DOHH2 (cell line): ENCODE measurements around the gene C15orf62.

Source experiments
- H3F3A ChIP-seq: fragments of 200-600 bp; sonication (generic), shearing (Covaris generic); 2 replicates; pipeline ENCODE4 v1.6.0; 2016; ENCODE audit warnings: antibody characterized with exemption, mild to moderate bottlenecking; ENCODE audit not compliant: control insufficient read depth, insufficient read depth
- H3K27ac ChIP-seq: fragments of 200-600 bp; sonication (generic); 2 replicates; pipeline ENCODE4 v1.5.1; 2014; ENCODE audit warnings: low read depth, mild to moderate bottlenecking, low read length, moderate library complexity
- H3K27me3 ChIP-seq: fragments of 200-600 bp; sonication (generic); 2 replicates; pipeline ENCODE4 v1.6.1; 2014; ENCODE audit warnings: mild to moderate bottlenecking, low read length, mixed read lengths; ENCODE audit not compliant: control insufficient read depth
- H3K36me3 ChIP-seq: fragments of 200-600 bp; sonication (generic); 2 replicates; pipeline ENCODE4 v1.6.1; 2014; ENCODE audit warnings: mild to moderate bottlenecking, low read length, moderate library complexity, mixed read lengths; ENCODE audit not compliant: control insufficient read depth
- H3K4me1 ChIP-seq: fragments of 200-600 bp; sonication (generic); 2 replicates; pipeline ENCODE4 v1.6.1; 2014; ENCODE audit warnings: mild to moderate bottlenecking, low read length, mixed read lengths; ENCODE audit not compliant: control insufficient read depth
- H3K4me2 ChIP-seq: fragments of 200-600 bp; sonication (generic); 2 replicates; pipeline ENCODE4 v1.6.0; 2014; ENCODE audit warnings: mild to moderate bottlenecking, low read length, moderate library complexity
- H3K4me3 ChIP-seq: fragments of 200-600 bp; sonication (generic); 2 replicates; pipeline ENCODE4 v1.5.1; 2014; ENCODE audit warnings: mild to moderate bottlenecking, low read length, mixed read lengths
- H3K79me2 ChIP-seq: fragments of 200-600 bp; sonication (generic); 2 replicates; pipeline ENCODE4 v1.6.1; 2014; ENCODE audit warnings: mild to moderate bottlenecking, low read length, mixed read lengths; ENCODE audit not compliant: control insufficient read depth
- H3K9me2 ChIP-seq: fragments of 200-600 bp; sonication (generic); replicated peaks from 2 replicates; pipeline ENCODE4 v1.6.1; 2014; ENCODE audit warnings: mild to moderate bottlenecking, low read length, mixed read lengths; ENCODE audit not compliant: control insufficient read depth
- H3K9me3 ChIP-seq: fragments of 200-600 bp; sonication (generic); 2 replicates; pipeline ENCODE4 v1.6.1; 2014; ENCODE audit warnings: antibody characterized with exemption, low read length, mixed read lengths; ENCODE audit not compliant: control insufficient read depth, insufficient read depth
- H4K20me1 ChIP-seq: fragments of 200-600 bp; sonication (generic); 2 replicates; pipeline ENCODE4 v1.6.0; 2014; ENCODE audit warnings: low read depth, mild to moderate bottlenecking, antibody characterized with exemption, low read length, moderate library complexity; ENCODE audit not compliant: control insufficient read depth, insufficient read depth
- EZH2phosphoT487 ChIP-seq: fragments of 200-600 bp; sonication (generic); IDR thresholded peaks from 2 replicates; pipeline ENCODE4 v1.6.1; 2017; ENCODE audit warnings: borderline replicate concordance, mild to moderate bottlenecking, antibody characterized with exemption, low read length, moderate library complexity, mixed read lengths
- TF ChIP-seq, protein P1 (sequence below): fragments of 200-600 bp; sonication (generic); IDR thresholded peaks from one replicate; pipeline ENCODE4 v1.5.1; 2014; ENCODE audit warnings: antibody characterized with exemption, mild to moderate bottlenecking, low read depth, low read length; ENCODE audit not compliant: poor library complexity, severe bottlenecking

Gene C15orf62

DNA sequence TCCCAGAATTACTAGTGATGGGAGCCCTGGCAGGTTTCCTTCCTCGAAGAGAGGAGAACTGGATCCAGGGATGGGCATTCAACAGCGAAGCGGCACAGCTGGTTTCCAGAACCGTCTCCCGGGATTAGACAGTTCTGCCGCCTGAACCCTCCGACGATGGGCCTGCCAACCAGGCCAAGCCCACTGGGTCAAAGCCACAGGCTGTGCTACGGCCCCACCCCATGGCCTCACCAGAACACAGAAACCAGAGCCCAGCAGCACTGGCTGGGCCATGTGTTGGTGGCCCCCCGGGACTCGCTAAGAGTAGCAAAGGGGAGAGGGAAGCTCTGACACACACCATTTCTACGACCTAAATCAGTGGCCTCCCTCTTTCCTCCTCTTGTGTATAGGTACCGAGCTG lies 2.2 kb downstream of the C15orf62 start:
- H3K4me2 ChIP-seq: no peak overlapping the region
- no peaks in the 10 kb centered on the region for H3K27me3 ChIP-seq
- peaks cover 11% of the 10 kb centered on the region for H3K79me2 ChIP-seq
- no peak overlapping the region for H3K27ac ChIP-seq
- H3K4me3 ChIP-seq: no peak overlapping the region
- H3K9me2 ChIP-seq: no peaks in the 10 kb centered on the region
- H3K9me3 ChIP-seq: no peaks in the 10 kb centered on the region
- TF ChIP-seq, protein P1, sequence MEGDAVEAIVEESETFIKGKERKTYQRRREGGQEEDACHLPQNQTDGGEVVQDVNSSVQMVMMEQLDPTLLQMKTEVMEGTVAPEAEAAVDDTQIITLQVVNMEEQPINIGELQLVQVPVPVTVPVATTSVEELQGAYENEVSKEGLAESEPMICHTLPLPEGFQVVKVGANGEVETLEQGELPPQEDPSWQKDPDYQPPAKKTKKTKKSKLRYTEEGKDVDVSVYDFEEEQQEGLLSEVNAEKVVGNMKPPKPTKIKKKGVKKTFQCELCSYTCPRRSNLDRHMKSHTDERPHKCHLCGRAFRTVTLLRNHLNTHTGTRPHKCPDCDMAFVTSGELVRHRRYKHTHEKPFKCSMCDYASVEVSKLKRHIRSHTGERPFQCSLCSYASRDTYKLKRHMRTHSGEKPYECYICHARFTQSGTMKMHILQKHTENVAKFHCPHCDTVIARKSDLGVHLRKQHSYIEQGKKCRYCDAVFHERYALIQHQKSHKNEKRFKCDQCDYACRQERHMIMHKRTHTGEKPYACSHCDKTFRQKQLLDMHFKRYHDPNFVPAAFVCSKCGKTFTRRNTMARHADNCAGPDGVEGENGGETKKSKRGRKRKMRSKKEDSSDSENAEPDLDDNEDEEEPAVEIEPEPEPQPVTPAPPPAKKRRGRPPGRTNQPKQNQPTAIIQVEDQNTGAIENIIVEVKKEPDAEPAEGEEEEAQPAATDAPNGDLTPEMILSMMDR: no peak
- no peak for TF ChIP-seq EZH2phosphoT487
- peaks cover 58% of the 10 kb centered on the region for H3K4me1 ChIP-seq
- peaks cover 21% of the 10 kb centered on the region for H3F3A ChIP-seq
- no peaks in the 10 kb centered on the region for H4K20me1 ChIP-seq
- H3K36me3 ChIP-seq: peaks cover 59% of the 10 kb centered on the region

DNA sequence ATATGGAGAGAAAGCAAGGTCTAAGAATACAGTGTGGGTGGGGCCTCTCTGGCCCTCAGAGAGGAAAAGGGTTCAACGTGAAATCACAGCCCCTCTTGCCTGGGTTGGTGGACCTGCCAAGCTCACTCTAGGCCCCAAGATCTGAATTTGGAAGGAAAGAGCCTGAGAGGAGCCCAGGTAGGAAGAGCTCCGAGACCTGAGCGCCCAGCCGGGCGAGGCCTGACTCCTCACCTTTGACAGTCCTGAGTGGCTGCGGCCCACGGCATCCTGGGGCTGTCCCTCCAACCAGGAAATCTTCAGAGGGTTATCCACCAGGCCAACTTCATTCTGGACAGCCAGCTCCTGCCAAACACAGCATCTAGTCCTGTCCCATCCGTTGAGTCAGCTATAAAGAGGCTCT lies 3.7 kb downstream of the C15orf62 start:
- peaks cover 43% of the 10 kb centered on the region for H3K4me1 ChIP-seq
- no peak overlapping the region for H3K4me2 ChIP-seq
- H3F3A ChIP-seq: peaks cover 19% of the 10 kb centered on the region
- H4K20me1 ChIP-seq: no peaks in the 10 kb centered on the region
- H3K4me3 ChIP-seq: no peak overlapping the region
- H3K9me3 ChIP-seq: no peaks in the 10 kb centered on the region
- no peak overlapping the region for H3K27ac ChIP-seq
- H3K36me3 ChIP-seq: peaks cover 45% of the 10 kb centered on the region
- TF ChIP-seq, protein P1: no peak
- no peak for TF ChIP-seq EZH2phosphoT487
- no peaks in the 10 kb centered on the region for H3K9me2 ChIP-seq
- H3K27me3 ChIP-seq: no peaks in the 10 kb centered on the region
- H3K79me2 ChIP-seq: no peaks in the 10 kb centered on the region

DNA sequence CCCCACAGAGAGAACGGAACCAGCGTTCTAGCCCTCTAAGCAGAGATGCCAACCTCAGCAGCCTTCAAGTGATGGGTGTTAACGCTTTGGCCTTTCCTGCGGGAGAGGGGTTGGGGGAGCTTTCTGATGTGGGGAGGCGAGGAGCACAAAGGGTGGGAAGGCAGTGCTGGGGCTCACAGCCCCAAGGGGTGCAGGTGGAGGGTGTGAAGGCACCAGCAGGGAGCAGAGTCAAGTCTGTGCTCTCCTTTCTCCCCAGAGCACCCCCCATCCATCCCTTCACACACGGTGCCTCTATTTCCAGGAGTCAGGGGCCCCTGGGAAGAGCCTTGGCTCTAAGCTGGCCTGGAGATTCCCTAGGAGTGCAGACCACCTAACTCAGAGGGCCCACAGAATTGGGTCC lies 4.1 kb downstream of the C15orf62 start:
- TF ChIP-seq, protein P1: no peak
- TF ChIP-seq EZH2phosphoT487: no peak
- peaks cover 45% of the 10 kb centered on the region for H3K36me3 ChIP-seq
- H3F3A ChIP-seq: peaks cover 16% of the 10 kb centered on the region
- no peaks in the 10 kb centered on the region for H4K20me1 ChIP-seq
- H3K9me3 ChIP-seq: no peaks in the 10 kb centered on the region
- no peak overlapping the region for H3K27ac ChIP-seq
- peaks cover 39% of the 10 kb centered on the region for H3K4me1 ChIP-seq
- no peak overlapping the region for H3K4me3 ChIP-seq
- no peaks in the 10 kb centered on the region for H3K27me3 ChIP-seq
- no peaks in the 10 kb centered on the region for H3K79me2 ChIP-seq
- H3K9me2 ChIP-seq: no peaks in the 10 kb centered on the region
- no peak overlapping the region for H3K4me2 ChIP-seq

GRCh38 chr15:40775007-40775406 lies 5.2 kb downstream of the C15orf62 start:
- no peak overlapping the region for H3K27ac ChIP-seq
- peaks cover 9% of the 10 kb centered on the region for H3F3A ChIP-seq
- H3K27me3 ChIP-seq: no peaks in the 10 kb centered on the region
- no peaks in the 10 kb centered on the region for H4K20me1 ChIP-seq
- TF ChIP-seq, protein P1: no peak
- no peak for TF ChIP-seq EZH2phosphoT487
- H3K4me2 ChIP-seq: no peak overlapping the region
- no peaks in the 10 kb centered on the region for H3K9me2 ChIP-seq
- H3K4me1 ChIP-seq: peaks cover 28% of the 10 kb centered on the region
- no peaks in the 10 kb centered on the region for H3K79me2 ChIP-seq
- no peak overlapping the region for H3K4me3 ChIP-seq
- H3K36me3 ChIP-seq: peaks cover 50% of the 10 kb centered on the region
- no peaks in the 10 kb centered on the region for H3K9me3 ChIP-seq
